H4 (cell line): ENCODE data around the gene RPH3AL. TPM values are rescaled to one million over a fixed set of nuclear protein-coding genes. Genes with fewer than 3 reads are reported as not detected.
"Not testable (repeated sequence)": the region's sequence is repeated elsewhere in the genome, so short reads cannot be mapped to it uniquely, and the experiment has no call there.

Source experiments
- DNase-seq: peaks from one replicate; pipeline ENCODE4 v3.0.0-alpha.2; 2015; ENCODE audit warnings: low spot score
- total RNA-seq: library from RNA; depleted of rRNA; stranded (reverse); fragments of >200 nt; shearing (Covaris generic); gene quantifications from 2 replicates; pipeline ENCODE4 v1.2.3, GENCODE V29; 2014

The RPH3AL gene
- total RNA-seq, 1 experiment from 2014 or later, result 6.0 TPM

- no peak for DNase-seq
Measured at GRCh38 chr17:260944-261343, 91.7 kb downstream of the RPH3AL start.

GRCh38 chr17:260031-260791 lies 92.4 kb downstream of the RPH3AL start:
- DNase-seq, result no peak

- DNase-seq, result no peak
Measured at GRCh38 chr17:259341-259976, 93.1 kb downstream of the RPH3AL start.

GRCh38 chr17:258906-259305 lies 93.7 kb downstream of the RPH3AL start:
- DNase-seq, result no peak

- no peak for DNase-seq
Measured at GRCh38 chr17:258045-258734, 94.4 kb downstream of the RPH3AL start.

- no peak for DNase-seq
Measured at GRCh38 chr17:253091-253846, 99.3 kb downstream of the RPH3AL start.

GRCh38 chr17:252456-252855 lies 100.2 kb downstream of the RPH3AL start:
- no peak for DNase-seq

- no peak for DNase-seq
Measured at GRCh38 chr17:251531-251930, 101.1 kb downstream of the RPH3AL start.

GRCh38 chr17:250487-251300 lies 101.9 kb downstream of the RPH3AL start:
- DNase-seq, result no peak

GRCh38 chr17:249236-249993 lies 103.2 kb downstream of the RPH3AL start:
- no peak for DNase-seq

GRCh38 chr17:248337-249235 lies 104.0 kb downstream of the RPH3AL start:
- no peak for DNase-seq

- DNase-seq, result no peak
Measured at GRCh38 chr17:247767-248166, 104.8 kb downstream of the RPH3AL start.

GRCh38 chr17:246851-247421 lies 105.7 kb downstream of the RPH3AL start:
- no peak for DNase-seq

- no peak for DNase-seq
Measured at GRCh38 chr17:246226-246625, 106.4 kb downstream of the RPH3AL start.

GRCh38 chr17:245611-246010 lies 107.0 kb downstream of the RPH3AL start:
- DNase-seq, result no peak

GRCh38 chr17:245020-245419 lies 107.6 kb downstream of the RPH3AL start:
- DNase-seq, result no peak

GRCh38 chr17:243924-244323 lies 108.7 kb downstream of the RPH3AL start:
- not testable (repeated sequence) for DNase-seq

- no peak for DNase-seq
Measured at GRCh38 chr17:238964-239259, 113.7 kb downstream of the RPH3AL start.
